Measurements from ENCODE around the gene EXOC8. TPM values are rescaled to one million over a fixed set of nuclear protein-coding genes. Genes with fewer than 3 reads are reported as not detected.

The EXOC8 gene
- total RNA-seq, 1 donor from 2014 or later, result 9.1 TPM

- no peak for DNase-seq (ENCODE audit: low read depth, low spot score)
- H3K27me3 Mint-ChIP-seq (ENCODE audit: low read depth), result no peaks in the 10 kb centered on the region
- no peak overlapping the region for H3K4me3 Mint-ChIP-seq
- H3K36me3 Mint-ChIP-seq (ENCODE audit: low read depth), result no peaks in the 10 kb centered on the region
- no peaks in the 10 kb centered on the region for H3K9me3 Mint-ChIP-seq
- no peak overlapping the region for H3K27ac Mint-ChIP-seq (ENCODE audit: unreplicated experiment)
- no peak for TF ChIP-seq CTCF (conservative IDR thresholded peaks at IDR 0.05)
- peaks cover 2% of the 10 kb centered on the region for H3K4me1 Mint-ChIP-seq
Observed at GRCh38 chr1:231374394-231374793, 36.7 kb upstream of the EXOC8 start.

GRCh38 chr1:231372501-231372900, 34.8 kb upstream of the EXOC8 start:
- Mint-ChIP-seq H3K27ac (ENCODE audit: unreplicated experiment) (no peak overlapping the region), H3K36me3 (ENCODE audit: low read depth) (no peaks in the 10 kb centered on the region), H3K4me1 (peaks cover 7% of the 10 kb centered on the region), H3K9me3 (no peaks in the 10 kb centered on the region), H3K27me3 (ENCODE audit: low read depth) (no peaks in the 10 kb centered on the region), H3K4me3 (no peak overlapping the region)
- no peak for DNase-seq (ENCODE audit: low read depth, low spot score)
- no peak for TF ChIP-seq CTCF (conservative IDR thresholded peaks at IDR 0.05)

GRCh38 chr1:231369282-231369681, 31.6 kb upstream of the EXOC8 start:
- TF ChIP-seq CTCF (conservative IDR thresholded peaks at IDR 0.05), result no peak
- H3K27me3 Mint-ChIP-seq (ENCODE audit: low read depth), result no peaks in the 10 kb centered on the region
- peaks cover 7% of the 10 kb centered on the region for H3K4me1 Mint-ChIP-seq
- H3K27ac Mint-ChIP-seq (ENCODE audit: unreplicated experiment), result no peak overlapping the region
- H3K4me3 Mint-ChIP-seq, result no peak overlapping the region
- no peaks in the 10 kb centered on the region for H3K9me3 Mint-ChIP-seq
- no peaks in the 10 kb centered on the region for H3K36me3 Mint-ChIP-seq (ENCODE audit: low read depth)
- no peak for DNase-seq (ENCODE audit: low read depth, low spot score)

- Mint-ChIP-seq H3K27me3 (ENCODE audit: low read depth) (no peaks in the 10 kb centered on the region), H3K36me3 (ENCODE audit: low read depth) (no peaks in the 10 kb centered on the region), H3K4me1 (peaks cover 3% of the 10 kb centered on the region), H3K27ac (ENCODE audit: unreplicated experiment) (no peak overlapping the region), H3K9me3 (no peaks in the 10 kb centered on the region), H3K4me3 (no peak overlapping the region)
- no peak for TF ChIP-seq CTCF (conservative IDR thresholded peaks at IDR 0.05)
- no peak for DNase-seq (ENCODE audit: low read depth, low spot score)
Observed at GRCh38 chr1:231364192-231364591, 26.5 kb upstream of the EXOC8 start.

GRCh38 chr1:231363624-231364023, 26.0 kb upstream of the EXOC8 start:
- TF ChIP-seq CTCF (conservative IDR thresholded peaks at IDR 0.05), result no peak
- DNase-seq (ENCODE audit: low read depth, low spot score), result no peak
- Mint-ChIP-seq H3K27me3 (ENCODE audit: low read depth) (no peaks in the 10 kb centered on the region), H3K4me3 (no peak overlapping the region), H3K9me3 (no peaks in the 10 kb centered on the region), H3K4me1 (no peaks in the 10 kb centered on the region), H3K27ac (ENCODE audit: unreplicated experiment) (no peak overlapping the region), H3K36me3 (ENCODE audit: low read depth) (no peaks in the 10 kb centered on the region)

GRCh38 chr1:231362325-231362724, 24.7 kb upstream of the EXOC8 start:
- no peak for TF ChIP-seq CTCF (conservative IDR thresholded peaks at IDR 0.05)
- Mint-ChIP-seq H3K9me3 (no peaks in the 10 kb centered on the region), H3K36me3 (ENCODE audit: low read depth) (no peaks in the 10 kb centered on the region), H3K4me1 (peaks cover 5% of the 10 kb centered on the region), H3K4me3 (no peak overlapping the region), H3K27me3 (ENCODE audit: low read depth) (no peaks in the 10 kb centered on the region), H3K27ac (ENCODE audit: unreplicated experiment) (no peak overlapping the region)
- no peak for DNase-seq (ENCODE audit: low read depth, low spot score)
